GM12872 (cell line): Measurements from ENCODE around the gene LPIN1.

Experiments used
- TF ChIP-seq, protein P1 (sequence below): IDR thresholded peaks from 3 replicates; pipeline ENCODE4 v1.5.1; 2011; ENCODE audit warnings: low read depth, mild to moderate bottlenecking, low read length, moderate library complexity; ENCODE audit not compliant: insufficient read depth

Gene LPIN1

DNA sequence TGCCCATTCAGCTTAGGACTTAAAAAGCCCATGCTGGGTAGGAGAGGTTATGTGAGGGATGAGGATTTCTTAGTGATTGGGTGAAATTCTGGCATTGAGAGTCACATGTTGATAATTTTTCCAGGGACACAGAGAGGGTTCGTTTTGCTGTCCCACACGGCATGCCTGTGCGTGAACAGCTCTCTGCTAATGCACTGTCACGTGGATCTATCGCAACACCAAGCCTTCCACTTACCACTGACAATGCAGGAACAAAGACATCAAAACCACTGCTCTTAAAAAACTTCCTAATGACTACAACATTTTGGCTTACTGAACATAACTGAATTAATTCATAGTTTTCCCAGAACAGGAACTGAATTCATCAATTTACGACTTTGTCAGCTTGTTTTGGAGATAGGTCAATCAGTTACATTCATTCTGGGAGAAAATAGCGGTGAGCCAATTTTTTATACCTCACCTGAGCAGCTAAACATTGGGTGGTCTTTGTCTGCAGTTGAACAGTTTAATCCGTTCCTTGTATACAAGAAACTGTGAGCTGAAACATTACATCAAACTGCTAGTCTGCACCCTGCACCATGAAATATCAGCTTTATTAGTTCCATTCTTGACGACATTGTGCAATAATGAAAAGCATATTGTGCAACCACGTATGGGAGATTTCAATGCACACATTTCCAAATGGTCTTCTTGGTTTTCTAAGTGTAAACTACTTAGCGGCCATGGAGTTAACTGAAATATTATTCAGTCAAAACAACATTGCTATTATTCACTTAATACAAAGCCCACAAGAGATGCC lies 127.1 kb downstream of the LPIN1 start:
- TF ChIP-seq, protein P1, sequence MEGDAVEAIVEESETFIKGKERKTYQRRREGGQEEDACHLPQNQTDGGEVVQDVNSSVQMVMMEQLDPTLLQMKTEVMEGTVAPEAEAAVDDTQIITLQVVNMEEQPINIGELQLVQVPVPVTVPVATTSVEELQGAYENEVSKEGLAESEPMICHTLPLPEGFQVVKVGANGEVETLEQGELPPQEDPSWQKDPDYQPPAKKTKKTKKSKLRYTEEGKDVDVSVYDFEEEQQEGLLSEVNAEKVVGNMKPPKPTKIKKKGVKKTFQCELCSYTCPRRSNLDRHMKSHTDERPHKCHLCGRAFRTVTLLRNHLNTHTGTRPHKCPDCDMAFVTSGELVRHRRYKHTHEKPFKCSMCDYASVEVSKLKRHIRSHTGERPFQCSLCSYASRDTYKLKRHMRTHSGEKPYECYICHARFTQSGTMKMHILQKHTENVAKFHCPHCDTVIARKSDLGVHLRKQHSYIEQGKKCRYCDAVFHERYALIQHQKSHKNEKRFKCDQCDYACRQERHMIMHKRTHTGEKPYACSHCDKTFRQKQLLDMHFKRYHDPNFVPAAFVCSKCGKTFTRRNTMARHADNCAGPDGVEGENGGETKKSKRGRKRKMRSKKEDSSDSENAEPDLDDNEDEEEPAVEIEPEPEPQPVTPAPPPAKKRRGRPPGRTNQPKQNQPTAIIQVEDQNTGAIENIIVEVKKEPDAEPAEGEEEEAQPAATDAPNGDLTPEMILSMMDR: no peak

DNA sequence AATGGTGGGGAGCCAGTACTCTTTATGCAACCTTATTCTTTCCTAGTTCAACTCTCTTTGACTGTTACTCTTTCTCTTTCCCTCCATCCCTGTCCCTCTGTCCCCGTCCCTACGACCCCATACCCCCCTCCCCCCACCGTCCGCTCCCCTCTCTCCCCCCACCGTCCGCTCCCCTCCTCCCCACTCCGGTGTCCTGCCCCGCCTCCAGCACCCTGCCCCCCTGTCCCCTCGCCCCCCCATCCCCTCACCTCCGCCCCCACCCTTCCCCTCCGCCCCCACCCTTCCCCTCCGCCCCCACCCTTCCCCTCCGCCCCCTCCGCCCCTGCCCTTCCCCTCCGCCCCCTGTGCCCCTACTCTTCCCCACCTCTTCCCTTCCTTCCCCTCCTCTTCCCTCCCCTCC lies 128.4 kb downstream of the LPIN1 start:
- TF ChIP-seq, protein P1: no peak

DNA sequence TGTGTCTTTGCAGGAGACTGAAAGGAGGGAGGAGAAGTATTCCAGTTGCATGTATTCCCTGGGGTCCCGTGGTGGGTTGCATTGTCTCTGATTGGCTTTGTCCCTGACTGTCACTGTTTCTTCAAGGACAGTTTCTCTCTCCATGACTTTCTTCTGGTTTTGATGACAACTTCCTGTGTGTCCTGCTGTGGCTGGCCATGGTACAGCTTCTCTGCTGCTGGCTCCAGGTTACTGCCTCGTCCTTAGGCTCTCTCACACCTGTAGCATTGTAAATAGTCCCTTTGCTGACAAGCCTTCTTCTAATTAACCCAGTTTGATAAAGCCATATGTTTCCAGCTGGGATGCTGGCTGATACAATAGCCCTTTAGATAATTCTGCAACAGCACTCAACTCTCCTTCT lies 129.0 kb downstream of the LPIN1 start:
- TF ChIP-seq, protein P1: no peak

DNA sequence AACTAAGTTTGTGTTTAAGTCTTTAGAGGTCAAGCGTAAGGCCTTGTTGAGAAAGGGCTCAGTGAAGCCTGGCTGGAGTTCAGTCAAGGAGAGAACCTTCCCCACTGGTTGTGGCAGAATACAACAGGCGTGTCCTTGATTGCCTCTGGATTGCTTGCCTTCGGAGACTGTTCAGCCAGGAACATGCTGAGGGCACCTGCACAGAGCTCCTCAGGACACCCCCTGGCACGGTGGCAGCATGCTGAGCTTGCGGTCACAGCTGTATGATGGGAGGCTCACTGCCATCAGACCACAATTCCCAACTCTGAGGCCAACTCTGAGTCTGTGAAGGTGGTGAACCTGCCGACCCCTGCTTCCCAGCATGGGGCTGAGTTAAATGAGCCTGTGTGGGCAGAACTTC lies 130.0 kb downstream of the LPIN1 start:
- TF ChIP-seq, protein P1: no peak

DNA sequence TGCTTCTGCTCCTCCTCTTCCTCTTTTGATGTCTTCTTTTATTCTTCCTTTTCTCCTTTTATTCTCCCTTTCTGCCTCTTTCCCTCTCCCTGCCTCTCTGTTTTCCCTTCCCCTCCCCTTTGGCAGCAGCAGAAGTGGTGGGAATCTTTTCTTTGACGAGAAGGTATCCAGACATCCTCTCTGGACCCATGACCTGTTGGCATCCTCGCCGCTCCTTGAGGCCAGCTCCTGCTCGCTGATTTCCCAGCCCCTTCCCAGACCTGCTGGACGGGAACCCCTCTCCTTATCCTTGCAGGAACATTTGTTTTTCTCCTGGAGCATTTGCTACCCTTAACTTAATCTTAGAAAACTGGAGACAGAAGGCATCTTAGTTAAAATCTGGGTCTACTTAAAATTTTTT lies 130.5 kb downstream of the LPIN1 start:
- TF ChIP-seq, protein P1: no peak
